ENCODE data around the gene CSAD.

DNA sequence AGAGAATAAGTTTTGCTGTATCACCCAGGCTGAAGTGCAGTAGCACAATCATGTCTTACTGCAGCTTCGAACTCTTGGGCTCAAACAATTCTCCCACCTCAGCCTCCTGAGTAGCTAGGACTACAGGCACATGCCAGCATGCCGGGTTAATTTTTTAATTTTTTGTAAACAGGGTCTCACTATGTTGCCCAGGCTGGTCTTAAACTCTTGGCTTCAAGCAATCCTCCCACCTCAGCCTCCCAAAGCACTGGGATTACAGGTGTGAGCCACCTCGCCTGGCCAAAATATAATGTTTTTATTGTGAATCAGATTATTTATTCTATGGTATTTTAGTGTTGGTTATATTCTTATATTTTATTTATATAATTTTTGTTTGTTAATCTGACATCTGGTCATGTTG lies 4.0 kb downstream of the CSAD start:
- TF ChIP-seq POLR2AphosphoS5 (IDR thresholded peaks at IDR 0.05; ENCODE audit: low read depth, low read length) (no peak), TAF1 (IDR thresholded peaks at IDR 0.05; ENCODE audit: borderline replicate concordance, insufficient read depth, low read length) (no peak)
- TF ChIP-seq, protein P1, sequence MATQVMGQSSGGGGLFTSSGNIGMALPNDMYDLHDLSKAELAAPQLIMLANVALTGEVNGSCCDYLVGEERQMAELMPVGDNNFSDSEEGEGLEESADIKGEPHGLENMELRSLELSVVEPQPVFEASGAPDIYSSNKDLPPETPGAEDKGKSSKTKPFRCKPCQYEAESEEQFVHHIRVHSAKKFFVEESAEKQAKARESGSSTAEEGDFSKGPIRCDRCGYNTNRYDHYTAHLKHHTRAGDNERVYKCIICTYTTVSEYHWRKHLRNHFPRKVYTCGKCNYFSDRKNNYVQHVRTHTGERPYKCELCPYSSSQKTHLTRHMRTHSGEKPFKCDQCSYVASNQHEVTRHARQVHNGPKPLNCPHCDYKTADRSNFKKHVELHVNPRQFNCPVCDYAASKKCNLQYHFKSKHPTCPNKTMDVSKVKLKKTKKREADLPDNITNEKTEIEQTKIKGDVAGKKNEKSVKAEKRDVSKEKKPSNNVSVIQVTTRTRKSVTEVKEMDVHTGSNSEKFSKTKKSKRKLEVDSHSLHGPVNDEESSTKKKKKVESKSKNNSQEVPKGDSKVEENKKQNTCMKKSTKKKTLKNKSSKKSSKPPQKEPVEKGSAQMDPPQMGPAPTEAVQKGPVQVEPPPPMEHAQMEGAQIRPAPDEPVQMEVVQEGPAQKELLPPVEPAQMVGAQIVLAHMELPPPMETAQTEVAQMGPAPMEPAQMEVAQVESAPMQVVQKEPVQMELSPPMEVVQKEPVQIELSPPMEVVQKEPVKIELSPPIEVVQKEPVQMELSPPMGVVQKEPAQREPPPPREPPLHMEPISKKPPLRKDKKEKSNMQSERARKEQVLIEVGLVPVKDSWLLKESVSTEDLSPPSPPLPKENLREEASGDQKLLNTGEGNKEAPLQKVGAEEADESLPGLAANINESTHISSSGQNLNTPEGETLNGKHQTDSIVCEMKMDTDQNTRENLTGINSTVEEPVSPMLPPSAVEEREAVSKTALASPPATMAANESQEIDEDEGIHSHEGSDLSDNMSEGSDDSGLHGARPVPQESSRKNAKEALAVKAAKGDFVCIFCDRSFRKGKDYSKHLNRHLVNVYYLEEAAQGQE (IDR thresholded peaks at IDR 0.05; ENCODE audit: insufficient read depth in 1 of 2, low read depth in 2 of 2, low read length in 2 of 2): no peak

Data from PFSK-1 (cell line).